Fibroblast of lung (primary cell): ENCODE results near the gene AQP12B.

Experiments
- CTCF ChIP-seq, 2 donors: IDR thresholded peaks in 1 of 2; conservative IDR thresholded peaks in 1 of 2; 1 replicate in 1 of 2; 2 replicates in 1 of 2; pipeline ENCODE4 v1.5.1; 2011 to 2012; ENCODE audit warnings: low read length in 2 of 2, control low read depth in 1 of 2, inconsistent platforms in 1 of 2, low read depth in 1 of 2, mild to moderate bottlenecking in 1 of 2
- EZH2 ChIP-seq: IDR thresholded peaks from 2 replicates; pipeline ENCODE4 v1.5.1; 2012; ENCODE audit warnings: low read length, control low read depth, mild to moderate bottlenecking; ENCODE audit errors: missing control alignments

- TF ChIP-seq CTCF (conservative IDR thresholded peaks at IDR 0.05 in 1 of 2, IDR thresholded peaks at IDR 0.05 in 1 of 2; ENCODE audit: low read depth in 1 of 2, low read length in 2 of 2) (no peak), EZH2 (peak; percentile 5)
These were observed 48.0 kb upstream of the AQP12B start for GRCh38 chr2:240730501-240731177.
